Transverse colon (tissue), 4 donors: ENCODE measurements around the gene TCN2. TPM values are rescaled to one million over a fixed set of nuclear protein-coding genes. Genes with fewer than 3 reads are reported as not detected.
"Not testable (repeated sequence)": the region's sequence is repeated elsewhere in the genome, so short reads cannot be mapped to it uniquely, and the experiment has no call there.

ENCODE experiments used
- DNase-seq: peaks from one replicate; pipeline ENCODE4 v3.0.0-alpha.2; 2019
- H3K27ac ChIP-seq, 4 donors: fragments of 200-600 bp; sonication (generic); 2 replicates each; pipeline ENCODE4 v1.5.1; 2016 to 2018; ENCODE audit warnings: inconsistent platforms in 4 of 4
- H3K27me3 ChIP-seq: fragments of 200-600 bp; sonication (generic); 2 replicates; pipeline ENCODE4 v1.5.1; 2017; ENCODE audit warnings: inconsistent platforms
- H3K36me3 ChIP-seq, 4 donors: fragments of 200-600 bp; sonication (generic); 2 replicates each; pipeline ENCODE4 v1.5.1; 2017 to 2019; ENCODE audit warnings: inconsistent platforms in 4 of 4
- H3K4me1 ChIP-seq, 4 donors: fragments of 200-600 bp; sonication (generic); 2 replicates each; pipeline ENCODE4 v1.5.1; 2017 to 2020; ENCODE audit warnings: inconsistent platforms in 4 of 4
- H3K4me3 ChIP-seq, 4 donors: fragments of 200-600 bp; sonication (generic); 1 replicate in 1 of 4; 2 replicates in 3 of 4; pipeline versions ENCODE4 v1.5.1 to v1.6.1; 2017 to 2019; ENCODE audit warnings: inconsistent platforms in 4 of 4
- H3K9me3 ChIP-seq, 2 donors: fragments of 200-600 bp; sonication (generic); 2 replicates each; pipeline ENCODE4 v1.5.1; 2017 to 2019; ENCODE audit warnings: inconsistent platforms in 2 of 2
- CTCF ChIP-seq, 5 experiments: fragments of 200-600 bp in 3 of 5; fragments of 450-650 bp in 2 of 5; sonication (generic) in 3 of 5; IDR thresholded peaks; 1 replicate in 2 of 5; 2 replicates in 3 of 5; pipeline ENCODE4 v1.5.1; 2016 to 2017; ENCODE audit warnings: antibody characterized with exemption in 5 of 5, inconsistent platforms in 3 of 5, mild to moderate bottlenecking in 2 of 5, moderate library complexity in 1 of 5
- EP300 ChIP-seq: sonication (generic); formaldehyde crosslinking; IDR thresholded peaks from one replicate; pipeline ENCODE4 v1.6.1; 2017; ENCODE audit warnings: antibody characterized with exemption, low read depth
- POLR2A ChIP-seq: fragments of 450-650 bp; IDR thresholded peaks from one replicate; pipeline ENCODE4 v1.6.1; 2016; ENCODE audit warnings: antibody characterized with exemption, mild to moderate bottlenecking, moderate library complexity
- POLR2AphosphoS5 ChIP-seq, 3 donors: sonication (generic); formaldehyde crosslinking; IDR thresholded peaks; one replicate each; pipeline ENCODE4 v1.6.1; 2016; ENCODE audit warnings: antibody characterized with exemption in 3 of 3
- WGBS, 2 donors: methylation state at CpG; one replicate each; pipeline ENCODE4 v1.1.5; 2018; ENCODE audit warnings: low coverage in 1 of 2; 5-methylcytosine and 5-hydroxymethylcytosine counted together
- in situ Hi-C, 4 donors: fragments of 200-750 bp; cut with MboI; loops; one replicate each; pipeline versions ENCODE4 v1.15.0 to v1.15.1; 2017; ENCODE audit warnings: low sequenced_read_pairs in 3 of 4, low pct_ligation_motif_present in 1 of 4, low pct_unique_long_range_greater_than_20kb in 1 of 4
- intact Hi-C: fragments of 100-400 bp; cut with DNase I; formaldehyde crosslinking; loops from one replicate; pipeline ENCODE4 v1.15.1; 2023; ENCODE audit warnings: low total_unique reads
- total RNA-seq, 4 donors: library from RNA; depleted of rRNA; stranded (reverse); fragments of >200 nt; gene quantifications; one replicate each; pipeline ENCODE4 v1.1.0, GENCODE V29; 2016

Gene TCN2
- total RNA-seq, 4 donors from 2014 or later, result 16.5 to 63.8 (median 28.4) TPM

DNA sequence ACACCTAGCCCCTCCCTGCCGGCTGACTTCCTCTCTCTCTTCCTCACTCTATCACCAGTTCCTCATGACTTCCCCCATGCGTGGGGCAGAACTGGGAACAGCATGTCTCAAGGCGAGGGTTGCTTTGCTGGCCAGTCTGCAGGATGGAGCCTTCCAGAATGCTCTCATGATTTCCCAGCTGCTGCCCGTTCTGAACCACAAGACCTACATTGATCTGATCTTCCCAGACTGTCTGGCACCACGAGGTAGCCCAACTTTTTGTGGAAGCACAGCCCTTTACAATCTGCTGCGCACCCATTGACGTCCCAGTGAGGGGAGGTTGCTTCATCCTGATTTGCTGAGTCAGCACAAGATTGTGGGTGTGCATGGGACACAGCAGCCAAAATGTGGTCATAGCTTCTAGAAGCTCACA, 8.6 kb downstream of the TCN2 start:
- in situ Hi-C loops, result no loop called here
- Histone ChIP-seq H3K9me3 (no peaks in the 10 kb centered on the region), H3K27me3 (no peaks in the 10 kb centered on the region), H3K4me3 (no peak overlapping the region), H3K36me3 (peaks cover 0 to 3% (median 0%) of the 10 kb centered on the region in 4 donors), H3K4me1 (no peaks in the 10 kb centered on the region), H3K27ac (no peak overlapping the region)
- intact Hi-C loops, result no loop called here
- no peak for TF ChIP-seq POLR2AphosphoS5 (IDR thresholded peaks at IDR 0.05)
- TF ChIP-seq CTCF (IDR thresholded peaks at IDR 0.05), result no peak
- no peak for TF ChIP-seq POLR2A
- TF ChIP-seq EP300, result no peak
- DNase-seq, result no peak
- 80 to 83% methylated on average over 1 to 7 of the region's 7 CpGs for WGBS, 2 donors

DNA sequence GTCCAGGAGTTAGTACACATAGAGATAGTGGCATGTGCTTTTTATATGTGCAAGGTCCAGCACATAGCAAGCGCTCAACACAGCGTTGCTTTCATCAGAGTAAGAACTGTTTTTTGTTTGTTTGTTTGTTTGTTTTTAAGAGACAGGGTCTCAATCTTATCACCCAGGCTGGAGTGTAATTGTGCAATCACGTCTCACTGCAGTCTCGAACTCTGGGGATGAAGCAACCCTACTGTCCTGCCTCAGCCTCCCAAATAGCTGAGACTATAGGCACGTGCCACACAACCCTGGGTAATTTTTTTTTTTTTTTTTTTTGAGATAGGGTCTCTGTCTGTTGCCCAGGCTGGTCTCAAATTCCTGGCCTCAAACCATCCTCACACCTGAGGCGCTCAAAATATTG, 10.8 kb downstream of the TCN2 start:
- no peaks in the 10 kb centered on the region for H3K4me1 ChIP-seq
- peaks cover 0 to 3% (median 0%) of the 10 kb centered on the region in 4 donors for H3K36me3 ChIP-seq
- TF ChIP-seq POLR2A (no peak), CTCF (IDR thresholded peaks at IDR 0.05) (no peak), EP300 (no peak), POLR2AphosphoS5 (IDR thresholded peaks at IDR 0.05) (no peak)
- no peaks in the 10 kb centered on the region for H3K27me3 ChIP-seq
- 86 to 88% methylated on average over 4 to 6 of the region's 6 CpGs for WGBS, 2 donors
- intact Hi-C loops, result no loop called here
- DNase-seq, result no peak
- in situ Hi-C loops, result no loop called here
- H3K9me3 ChIP-seq, result no peaks in the 10 kb centered on the region
- H3K4me3 ChIP-seq, result no peak overlapping the region
- no peak overlapping the region for H3K27ac ChIP-seq

- 97 to 100% methylated on average over 6 of the region's 6 CpGs for WGBS, 2 donors
- not testable (repeated sequence) for DNase-seq, H3K4me1 ChIP-seq, H3K36me3 ChIP-seq, H3K27me3 ChIP-seq, H3K9me3 ChIP-seq, H3K27ac ChIP-seq, H3K4me3 ChIP-seq
- in situ Hi-C loops (loop anchor here in 1 of 4 donors (10.0 kb wide), 1 partner anchor 135 kb away; no protein-coding TSS in a partner anchor), intact Hi-C loops (loop anchor here (10.0 kb wide), 1 partner anchor 285 kb away; no protein-coding TSS in a partner anchor)
Measured at GRCh38 chr22:30619909-30620308, 12.9 kb downstream of the TCN2 start.

DNA sequence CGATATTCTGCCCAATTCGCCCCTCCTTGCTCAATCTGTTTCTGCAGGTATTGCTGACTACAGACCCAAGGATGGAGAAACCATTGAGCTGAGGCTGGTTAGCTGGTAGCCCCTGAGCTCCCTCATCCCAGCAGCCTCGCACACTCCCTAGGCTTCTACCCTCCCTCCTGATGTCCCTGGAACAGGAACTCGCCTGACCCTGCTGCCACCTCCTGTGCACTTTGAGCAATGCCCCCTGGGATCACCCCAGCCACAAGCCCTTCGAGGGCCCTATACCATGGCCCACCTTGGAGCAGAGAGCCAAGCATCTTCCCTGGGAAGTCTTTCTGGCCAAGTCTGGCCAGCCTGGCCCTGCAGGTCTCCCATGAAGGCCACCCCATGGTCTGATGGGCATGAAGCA, 19.4 kb downstream of the TCN2 start:
- WGBS, 2 donors, result 83% methylated on average over 5 of the region's 5 CpGs; no CpG with 5 or more reads in 1 of the 2 donors
- TF ChIP-seq CTCF (IDR thresholded peaks at IDR 0.05) (no peak), EP300 (no peak), POLR2AphosphoS5 (IDR thresholded peaks at IDR 0.05) (no peak), POLR2A (no peak)
- no peaks in the 10 kb centered on the region for H3K27me3 ChIP-seq

DNA sequence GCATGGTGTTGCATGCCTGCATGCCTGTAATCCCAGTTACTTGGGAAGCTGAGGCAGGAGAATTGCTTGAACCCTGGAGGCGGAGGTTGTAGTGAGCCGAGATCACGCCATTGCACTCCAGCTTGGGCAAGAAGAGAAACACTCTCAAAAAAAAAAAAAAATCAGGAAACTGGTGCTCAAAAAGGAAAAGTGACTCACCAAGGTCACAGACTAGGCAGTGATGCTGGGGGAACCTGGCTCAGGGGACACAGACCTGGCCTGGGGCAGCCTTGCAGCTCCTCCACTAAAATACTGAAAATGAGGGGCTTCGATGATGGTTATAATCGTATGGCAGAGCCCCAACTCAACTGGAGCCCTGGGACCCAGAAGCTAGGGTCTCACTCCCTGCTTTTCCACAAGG, 20.5 kb downstream of the TCN2 start:
- Histone ChIP-seq H3K27ac (no peak overlapping the region), H3K27me3 (no peaks in the 10 kb centered on the region), H3K4me3 (no peak overlapping the region), H3K9me3 (no peaks in the 10 kb centered on the region), H3K36me3 (no peaks in the 10 kb centered on the region), H3K4me1 (no peaks in the 10 kb centered on the region)
- no peak for TF ChIP-seq POLR2A
- intact Hi-C loops (loop anchor here (10.0 kb wide), 1 partner anchor 277 kb away; no protein-coding TSS in a partner anchor), in situ Hi-C loops (loop anchor here in 2 of 4 donors (10.0 to 25.0 kb wide), 2 partner anchors 127 to 285 kb away; no protein-coding TSS in a partner anchor)
- 88 to 100% methylated on average over 5 of the region's 5 CpGs for WGBS, 2 donors
- DNase-seq, result no peak

More for the DNA sequence above, 19.4 kb downstream of the TCN2 start:
- in situ Hi-C loops, result loop anchor here in 2 of 4 donors (10.0 to 25.0 kb wide), 2 partner anchors 128 to 286 kb away; no protein-coding TSS in a partner anchor
- no peak for DNase-seq
- H3K4me1 ChIP-seq, result no peaks in the 10 kb centered on the region
- intact Hi-C loops, result loop anchor here (10.0 kb wide), 1 partner anchor 278 kb away; no protein-coding TSS in a partner anchor
- no peak overlapping the region for H3K27ac ChIP-seq
- H3K4me3 ChIP-seq, result no peak overlapping the region
- H3K36me3 ChIP-seq, result no peaks in the 10 kb centered on the region
- no peaks in the 10 kb centered on the region for H3K9me3 ChIP-seq
